Vagina (tissue), 2 donors: ENCODE data around the gene PPP5C.

Source experiments
- POLR2A ChIP-seq, 2 donors: fragments of 450-650 bp; IDR thresholded peaks; one replicate each; pipeline ENCODE4 v1.6.1; 2017; ENCODE audit warnings: antibody characterized with exemption in 2 of 2, mild to moderate bottlenecking in 2 of 2, moderate library complexity in 2 of 2
- TF ChIP-seq, protein P1 (sequence below), 3 experiments: fragments of 450-650 bp in 2 of 3; fragments of 200-600 bp in 1 of 3; sonication (generic) in 1 of 3; IDR thresholded peaks; one replicate each; pipeline ENCODE4 v1.5.1; 2017 to 2019; ENCODE audit warnings: antibody characterized with exemption in 3 of 3, mild to moderate bottlenecking in 2 of 3, moderate library complexity in 2 of 3

DNA sequence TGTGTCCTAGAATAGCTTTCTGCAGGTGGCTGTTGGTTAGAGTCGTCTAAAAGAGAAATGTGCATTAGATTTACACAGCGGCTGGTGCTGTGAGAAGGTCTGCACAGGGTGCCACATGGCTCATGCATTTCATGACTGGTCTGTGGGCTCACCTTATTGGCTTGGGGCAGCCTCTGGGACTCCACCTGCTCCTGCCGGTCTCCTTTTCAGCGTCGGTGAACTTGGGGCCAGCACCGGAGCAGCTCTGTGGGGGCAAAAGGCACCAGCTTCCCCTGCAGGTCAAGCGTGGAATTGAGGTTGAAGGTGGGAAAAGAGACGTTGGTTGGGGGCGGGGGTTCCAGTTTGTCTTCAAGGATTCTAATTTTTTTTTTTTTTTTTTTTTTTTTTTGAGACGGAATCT is 84.9 kb downstream of the PPP5C start:
- TF ChIP-seq, protein P1, sequence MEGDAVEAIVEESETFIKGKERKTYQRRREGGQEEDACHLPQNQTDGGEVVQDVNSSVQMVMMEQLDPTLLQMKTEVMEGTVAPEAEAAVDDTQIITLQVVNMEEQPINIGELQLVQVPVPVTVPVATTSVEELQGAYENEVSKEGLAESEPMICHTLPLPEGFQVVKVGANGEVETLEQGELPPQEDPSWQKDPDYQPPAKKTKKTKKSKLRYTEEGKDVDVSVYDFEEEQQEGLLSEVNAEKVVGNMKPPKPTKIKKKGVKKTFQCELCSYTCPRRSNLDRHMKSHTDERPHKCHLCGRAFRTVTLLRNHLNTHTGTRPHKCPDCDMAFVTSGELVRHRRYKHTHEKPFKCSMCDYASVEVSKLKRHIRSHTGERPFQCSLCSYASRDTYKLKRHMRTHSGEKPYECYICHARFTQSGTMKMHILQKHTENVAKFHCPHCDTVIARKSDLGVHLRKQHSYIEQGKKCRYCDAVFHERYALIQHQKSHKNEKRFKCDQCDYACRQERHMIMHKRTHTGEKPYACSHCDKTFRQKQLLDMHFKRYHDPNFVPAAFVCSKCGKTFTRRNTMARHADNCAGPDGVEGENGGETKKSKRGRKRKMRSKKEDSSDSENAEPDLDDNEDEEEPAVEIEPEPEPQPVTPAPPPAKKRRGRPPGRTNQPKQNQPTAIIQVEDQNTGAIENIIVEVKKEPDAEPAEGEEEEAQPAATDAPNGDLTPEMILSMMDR (IDR thresholded peaks at IDR 0.05), result no peak
- TF ChIP-seq POLR2A (IDR thresholded peaks at IDR 0.05), result no peak
